GM12872 (cell line): ENCODE results near the gene CAMSAP1.

Experiments
- TF ChIP-seq, protein P1 (sequence below): IDR thresholded peaks from 3 replicates; pipeline ENCODE4 v1.5.1; 2011; ENCODE audit warnings: low read depth, mild to moderate bottlenecking, low read length, moderate library complexity; ENCODE audit not compliant: insufficient read depth

CAMSAP1 gene

DNA sequence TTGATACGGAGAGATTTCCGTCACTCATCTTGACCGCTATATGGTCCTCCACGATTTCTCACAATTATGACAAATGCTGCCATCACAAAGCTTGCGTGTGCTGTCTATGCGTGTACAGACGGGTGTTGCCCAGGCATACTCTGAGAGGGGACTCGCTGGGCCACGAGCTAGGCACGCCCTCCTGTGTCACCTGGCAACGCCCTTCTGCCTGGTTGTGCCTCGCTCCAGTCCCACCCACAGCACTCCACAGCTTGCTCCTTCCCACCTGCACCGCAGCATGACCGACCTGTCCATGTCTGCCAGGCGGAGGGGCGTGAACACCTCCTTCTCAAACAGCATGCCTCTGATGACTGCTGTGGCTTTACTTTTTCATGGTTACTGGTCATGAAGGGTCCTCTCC, 55.6 kb downstream of the CAMSAP1 start:
- TF ChIP-seq, protein P1, sequence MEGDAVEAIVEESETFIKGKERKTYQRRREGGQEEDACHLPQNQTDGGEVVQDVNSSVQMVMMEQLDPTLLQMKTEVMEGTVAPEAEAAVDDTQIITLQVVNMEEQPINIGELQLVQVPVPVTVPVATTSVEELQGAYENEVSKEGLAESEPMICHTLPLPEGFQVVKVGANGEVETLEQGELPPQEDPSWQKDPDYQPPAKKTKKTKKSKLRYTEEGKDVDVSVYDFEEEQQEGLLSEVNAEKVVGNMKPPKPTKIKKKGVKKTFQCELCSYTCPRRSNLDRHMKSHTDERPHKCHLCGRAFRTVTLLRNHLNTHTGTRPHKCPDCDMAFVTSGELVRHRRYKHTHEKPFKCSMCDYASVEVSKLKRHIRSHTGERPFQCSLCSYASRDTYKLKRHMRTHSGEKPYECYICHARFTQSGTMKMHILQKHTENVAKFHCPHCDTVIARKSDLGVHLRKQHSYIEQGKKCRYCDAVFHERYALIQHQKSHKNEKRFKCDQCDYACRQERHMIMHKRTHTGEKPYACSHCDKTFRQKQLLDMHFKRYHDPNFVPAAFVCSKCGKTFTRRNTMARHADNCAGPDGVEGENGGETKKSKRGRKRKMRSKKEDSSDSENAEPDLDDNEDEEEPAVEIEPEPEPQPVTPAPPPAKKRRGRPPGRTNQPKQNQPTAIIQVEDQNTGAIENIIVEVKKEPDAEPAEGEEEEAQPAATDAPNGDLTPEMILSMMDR, result no peak

DNA sequence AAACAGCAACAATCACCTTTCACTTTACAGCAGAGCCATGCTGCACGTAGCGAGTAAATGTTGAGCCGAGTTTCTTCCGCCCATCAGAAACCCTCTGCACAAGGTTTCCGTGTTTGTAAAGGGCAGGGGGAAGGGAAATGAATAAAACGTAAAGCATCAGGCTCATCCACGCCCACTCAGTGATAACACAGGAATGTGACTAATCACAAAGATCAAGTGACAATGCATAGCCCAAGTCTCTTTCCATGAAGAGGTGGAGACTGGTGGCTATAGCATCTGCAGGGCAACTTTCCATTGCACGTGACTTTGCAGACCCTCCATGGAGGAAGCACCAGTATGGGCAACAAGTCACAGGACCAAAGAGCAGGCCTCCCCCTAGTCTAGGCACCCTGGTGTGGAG, 56.6 kb downstream of the CAMSAP1 start:
- TF ChIP-seq, protein P1, result no peak

DNA sequence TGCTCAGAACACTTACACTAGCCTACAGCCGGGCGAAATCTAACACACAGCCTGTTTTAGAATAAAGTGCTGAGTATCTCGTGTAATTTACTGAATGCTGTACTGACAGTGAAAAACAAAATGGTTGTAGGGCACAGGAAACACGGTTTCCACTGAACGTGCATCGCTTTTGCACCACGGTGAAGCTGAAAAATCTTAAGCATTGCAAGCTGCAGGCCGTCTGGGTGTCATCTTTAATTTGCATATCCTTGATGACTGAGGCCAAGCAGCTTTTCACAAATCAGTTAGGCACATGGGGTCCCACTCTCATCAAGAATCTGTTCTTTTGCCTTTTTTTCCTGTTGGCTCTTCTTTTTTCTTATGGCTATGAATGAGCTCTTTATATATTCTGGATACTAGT, 58.2 kb downstream of the CAMSAP1 start:
- TF ChIP-seq, protein P1, result no peak

DNA sequence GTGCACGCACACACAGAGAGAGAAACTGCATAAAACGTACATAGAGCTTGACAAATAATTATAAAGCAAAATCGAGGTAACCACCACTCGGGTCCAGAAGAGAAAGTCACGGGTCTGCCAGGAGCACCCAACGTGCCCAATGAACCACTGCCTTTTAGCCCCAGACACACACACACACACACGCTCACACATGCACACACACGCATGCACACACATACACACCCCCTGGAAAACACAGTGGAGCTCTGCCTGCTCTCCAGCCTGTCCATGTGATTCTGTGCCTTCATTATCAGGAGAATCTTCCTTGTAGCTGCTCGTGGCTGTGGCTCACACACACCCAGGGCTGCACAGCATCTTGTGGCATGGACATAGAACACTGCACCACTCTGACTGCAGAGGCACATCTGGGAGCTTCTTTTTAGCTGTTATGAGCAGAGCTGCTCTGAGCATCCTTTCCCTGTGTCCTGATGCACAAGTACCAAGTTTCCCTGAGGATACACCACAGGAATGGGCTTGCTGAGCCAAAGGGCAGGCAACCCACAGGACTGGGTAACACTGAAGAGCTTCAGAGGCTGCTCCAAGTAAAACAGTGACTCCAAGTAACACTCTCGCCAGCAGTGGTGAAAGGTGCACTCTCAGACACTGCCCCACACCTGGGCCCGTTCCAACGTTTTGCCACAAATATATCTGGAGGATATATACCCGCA, 58.9 kb downstream of the CAMSAP1 start:
- TF ChIP-seq, protein P1, result no peak

DNA sequence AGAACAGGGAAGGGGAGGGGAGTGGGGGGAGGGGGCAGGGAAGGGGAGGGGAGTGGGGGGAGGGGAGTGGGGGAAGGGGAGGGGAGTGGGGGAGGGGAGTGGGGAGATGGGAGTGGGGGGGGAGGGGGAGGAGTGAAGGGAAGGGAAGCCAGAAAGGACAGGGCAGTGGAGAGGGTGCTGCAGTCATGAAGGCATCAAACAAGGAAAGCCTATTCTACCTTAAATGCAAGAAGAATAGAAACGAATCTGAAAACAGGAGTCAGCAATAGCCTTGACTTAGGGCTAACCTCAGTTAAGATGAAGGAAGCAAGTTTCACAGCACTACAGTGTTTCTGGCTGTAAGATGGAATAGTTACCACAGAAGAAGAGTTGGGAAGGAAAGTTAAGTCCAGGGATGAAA, 59.5 kb downstream of the CAMSAP1 start:
- TF ChIP-seq, protein P1, result no peak

GRCh38 chr9:135840539-135840938, 66.8 kb downstream of the CAMSAP1 start:
- TF ChIP-seq, protein P1, result no peak

DNA sequence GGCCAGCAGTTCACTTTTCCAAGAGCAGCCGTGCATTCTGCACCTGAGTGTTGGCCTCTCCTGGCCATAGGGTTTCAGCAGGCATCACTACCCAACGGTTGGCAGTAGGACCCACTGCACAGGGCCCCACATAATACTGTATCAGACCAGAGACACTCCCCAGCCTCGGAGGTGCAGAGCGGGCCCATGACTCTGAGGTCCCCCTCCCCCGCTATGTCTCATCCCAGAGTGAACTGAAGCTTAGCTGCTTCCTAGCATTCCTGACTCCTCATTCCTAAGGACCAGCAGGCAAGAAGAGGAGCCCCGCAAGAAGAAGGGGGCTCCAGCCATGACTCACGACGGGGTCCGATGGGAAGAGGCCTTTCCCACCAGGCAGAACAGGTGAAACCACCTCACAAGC, 67.2 kb downstream of the CAMSAP1 start:
- TF ChIP-seq, protein P1, result no peak

GRCh38 chr9:135839516-135839915, 67.8 kb downstream of the CAMSAP1 start:
- TF ChIP-seq, protein P1, result no peak
